NCI-H2029 (cell line): ENCODE results near the gene PHF12.
A peak's percentile ranks its signal among the peaks of the same experiment; 100 is the strongest.
"Not testable (repeated sequence)": the region's sequence is repeated elsewhere in the genome, so short reads cannot be mapped to it uniquely, and the experiment has no call there.

Experiments used
- DNase-seq: peaks from one replicate; lab custom pipeline; 2025; lab: John Stamatoyannopoulos, UW

The PHF12 gene

GRCh38 chr17:28901866-28902818 lies 49.2 kb downstream of the PHF12 start:
- no peak for DNase-seq

GRCh38 chr17:28900986-28901726 lies 50.2 kb downstream of the PHF12 start:
- DNase-seq, result no peak

- DNase-seq, result no peak
Measured at GRCh38 chr17:28899212-28899815, 52.0 kb downstream of the PHF12 start.

- DNase-seq, result no peak
Measured at GRCh38 chr17:28898527-28898955, 52.8 kb downstream of the PHF12 start.

- no peak for DNase-seq
Measured at GRCh38 chr17:28897769-28898526, 53.4 kb downstream of the PHF12 start.

- peak; percentile 5 for DNase-seq
Measured at GRCh38 chr17:28896884-28897768, 54.2 kb downstream of the PHF12 start, which contains the start of gene FLOT2. FLOT2 (minus strand) TSS chr17:28897733; CDS start chr17:28897574, 159 bp downstream.

GRCh38 chr17:28896491-28896883 lies 54.8 kb downstream of the PHF12 start:
- no peak for DNase-seq

GRCh38 chr17:28895794-28896447 lies 55.4 kb downstream of the PHF12 start:
- DNase-seq, result no peak

- not testable (repeated sequence) for DNase-seq
Measured at GRCh38 chr17:28893248-28894183, 57.8 kb downstream of the PHF12 start.

GRCh38 chr17:28892024-28892423 lies 59.3 kb downstream of the PHF12 start:
- DNase-seq, result no peak

- no peak for DNase-seq
Measured at GRCh38 chr17:28891201-28891600, 60.1 kb downstream of the PHF12 start.

- no peak for DNase-seq
Measured at GRCh38 chr17:28889996-28890395, 61.3 kb downstream of the PHF12 start.

GRCh38 chr17:28888832-28889231 lies 62.5 kb downstream of the PHF12 start:
- no peak for DNase-seq

GRCh38 chr17:28887871-28888471 lies 63.3 kb downstream of the PHF12 start:
- no peak for DNase-seq

GRCh38 chr17:28885951-28886350 lies 65.4 kb downstream of the PHF12 start:
- no peak for DNase-seq

- DNase-seq, result no peak
Measured at GRCh38 chr17:28885363-28885762, 66.0 kb downstream of the PHF12 start.

GRCh38 chr17:28883967-28884702 lies 67.2 kb downstream of the PHF12 start:
- no peak for DNase-seq
